Measurements from ENCODE around the gene HRG. TPM values are rescaled to one million over a fixed set of nuclear protein-coding genes. Genes with fewer than 3 reads are reported as not detected.

The HRG gene
- total and polyA plus RNA-seq, 2 of the 8 experiments (the other 6 are each of a cell fraction or from before 2014, with no cell fraction given): 0.03 to 0.15 TPM

- TF ChIP-seq SUZ12 (IDR thresholded peaks at IDR 0.05; ENCODE audit: low read length) (no peak), NANOG (IDR thresholded peaks at IDR 0.05; ENCODE audit: insufficient read depth, low read depth, low read length, poor library complexity, severe bottlenecking) (no peak), BACH1 (IDR thresholded peaks at IDR 0.05; ENCODE audit: low read length) (no peak), POLR2AphosphoS5 (IDR thresholded peaks at IDR 0.05; ENCODE audit: low read depth, low read length) (no peak), SIRT6 (IDR thresholded peaks at IDR 0.05; ENCODE audit: low read length) (no peak), KDM5A (IDR thresholded peaks at IDR 0.05; ENCODE audit: low read length) (no peak), HDAC6 (IDR thresholded peaks at IDR 0.05; ENCODE audit: low read depth, low read length) (no peak), FOSL1 (IDR thresholded peaks at IDR 0.05; ENCODE audit: insufficient read depth, low read depth, low read length) (no peak), SAP30 (IDR thresholded peaks at IDR 0.05; ENCODE audit: insufficient read depth, insufficient replicate concordance, low read length) (no peak), RBBP5 (IDR thresholded peaks at IDR 0.05; ENCODE audit: borderline replicate concordance, low read depth, low read length) (no peak), ASH2L (IDR thresholded peaks at IDR 0.05; ENCODE audit: low read length) (no peak), CBX5 (IDR thresholded peaks at IDR 0.05; ENCODE audit: low read depth, low read length) (no peak), E2F6 (IDR thresholded peaks at IDR 0.05) (no peak; the same call in 1 of the 2 replicates), CTBP2 (IDR thresholded peaks at IDR 0.05; ENCODE audit: borderline replicate concordance, insufficient read depth, insufficient read length, low read length) (no peak), SIX5 (IDR thresholded peaks at IDR 0.05; ENCODE audit: low read depth, low read length) (no peak), SP4 (IDR thresholded peaks at IDR 0.05; ENCODE audit: low read length) (no peak), PHF8 (conservative IDR thresholded peaks at IDR 0.05; ENCODE audit: low read depth, low read length) (no peak), SP1 (IDR thresholded peaks at IDR 0.05; ENCODE audit: low read depth, low read length) (no peak), GTF2F1 (IDR thresholded peaks at IDR 0.05; ENCODE audit: borderline replicate concordance, low read depth, low read length) (no peak), CREB1 (IDR thresholded peaks at IDR 0.05) (peak; percentile 65), NRF1 (IDR thresholded peaks at IDR 0.05; ENCODE audit: low read depth, low read length) (no peak), JUN (IDR thresholded peaks at IDR 0.05; ENCODE audit: low read depth, low read length) (no peak), TBP (IDR thresholded peaks at IDR 0.05; ENCODE audit: low read depth, low read length) (0 out of 2 replicates have a peak, but pooled peaks have one; percentile 15)
These were observed 48.5 kb upstream of the HRG start (continued) for GRCh38 chr3:186617036-186617946.
